Liver (tissue), 3 donors: Measurements from ENCODE around the gene MAPK4.

ENCODE experiments used
- GABPA ChIP-seq, 2 donors: IDR thresholded peaks in 1 of 2; conservative IDR thresholded peaks in 1 of 2; 2 replicates each; pipeline ENCODE4 v1.6.1; 2016; ENCODE audit warnings: antibody characterized with exemption in 2 of 2, mild to moderate bottlenecking in 1 of 2, moderate library complexity in 1 of 2
- JUND ChIP-seq, 2 donors: IDR thresholded peaks; 2 replicates each; pipeline ENCODE4 v1.6.1; 2016; ENCODE audit warnings: antibody characterized with exemption in 2 of 2
- RXRA ChIP-seq, 2 donors: IDR thresholded peaks; 2 replicates each; pipeline ENCODE4 v1.6.1; 2017 to 2018; ENCODE audit warnings: antibody characterized with exemption in 2 of 2, mild to moderate bottlenecking in 1 of 2
- YY1 ChIP-seq: IDR thresholded peaks from 2 replicates; pipeline ENCODE4 v1.6.1; 2016; ENCODE audit warnings: antibody characterized with exemption, mild to moderate bottlenecking
- TF ChIP-seq, protein P1 (sequence below): fragments of 150-350 bp; IDR thresholded peaks from 2 replicates; pipeline ENCODE4 v1.5.1; 2017; ENCODE audit warnings: improper control_type of control experiment, low read depth, low read length; ENCODE audit not compliant: missing input control
- TF ChIP-seq, protein P2 (sequence below): IDR thresholded peaks from 2 replicates; pipeline ENCODE4 v1.6.1; 2016; ENCODE audit warnings: antibody characterized with exemption
- donor health status: healthy.
- donor health status: healthy.

DNA sequence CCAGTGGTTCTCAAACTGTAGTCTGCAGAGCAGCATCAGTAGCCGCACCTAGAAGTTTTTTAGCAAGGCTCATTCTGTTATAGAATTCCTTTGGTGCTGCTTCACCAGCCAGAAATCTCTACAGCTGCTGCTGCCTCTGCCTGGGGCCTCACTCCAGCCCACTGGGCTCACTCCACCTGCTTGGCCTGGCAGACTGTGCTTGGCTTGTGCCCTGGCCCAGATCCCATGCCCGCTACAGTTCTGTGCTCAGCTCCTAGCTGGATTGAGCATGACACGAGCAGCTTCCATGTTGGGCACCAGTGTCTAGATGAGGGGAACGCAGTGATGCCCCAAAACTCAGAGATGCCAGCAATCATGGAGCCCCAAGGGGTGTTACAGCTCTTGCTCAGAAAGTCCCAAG is 22.6 kb downstream of the MAPK4 start:
- TF ChIP-seq, protein P1, sequence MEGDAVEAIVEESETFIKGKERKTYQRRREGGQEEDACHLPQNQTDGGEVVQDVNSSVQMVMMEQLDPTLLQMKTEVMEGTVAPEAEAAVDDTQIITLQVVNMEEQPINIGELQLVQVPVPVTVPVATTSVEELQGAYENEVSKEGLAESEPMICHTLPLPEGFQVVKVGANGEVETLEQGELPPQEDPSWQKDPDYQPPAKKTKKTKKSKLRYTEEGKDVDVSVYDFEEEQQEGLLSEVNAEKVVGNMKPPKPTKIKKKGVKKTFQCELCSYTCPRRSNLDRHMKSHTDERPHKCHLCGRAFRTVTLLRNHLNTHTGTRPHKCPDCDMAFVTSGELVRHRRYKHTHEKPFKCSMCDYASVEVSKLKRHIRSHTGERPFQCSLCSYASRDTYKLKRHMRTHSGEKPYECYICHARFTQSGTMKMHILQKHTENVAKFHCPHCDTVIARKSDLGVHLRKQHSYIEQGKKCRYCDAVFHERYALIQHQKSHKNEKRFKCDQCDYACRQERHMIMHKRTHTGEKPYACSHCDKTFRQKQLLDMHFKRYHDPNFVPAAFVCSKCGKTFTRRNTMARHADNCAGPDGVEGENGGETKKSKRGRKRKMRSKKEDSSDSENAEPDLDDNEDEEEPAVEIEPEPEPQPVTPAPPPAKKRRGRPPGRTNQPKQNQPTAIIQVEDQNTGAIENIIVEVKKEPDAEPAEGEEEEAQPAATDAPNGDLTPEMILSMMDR = no peak
- TF ChIP-seq GABPA (IDR thresholded peaks at IDR 0.05 in 1 of 2, conservative IDR thresholded peaks at IDR 0.05 in 1 of 2) (no peak), JUND (IDR thresholded peaks at IDR 0.05) (no peak), RXRA (IDR thresholded peaks at IDR 0.05) (no peak), YY1 (no peak)
- TF ChIP-seq, protein P2, sequence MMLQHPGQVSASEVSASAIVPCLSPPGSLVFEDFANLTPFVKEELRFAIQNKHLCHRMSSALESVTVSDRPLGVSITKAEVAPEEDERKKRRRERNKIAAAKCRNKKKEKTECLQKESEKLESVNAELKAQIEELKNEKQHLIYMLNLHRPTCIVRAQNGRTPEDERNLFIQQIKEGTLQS = no peak
